ENCODE data around the gene CCDC186.
"Not testable (repeated sequence)": the region's sequence is repeated elsewhere in the genome, so short reads cannot be mapped to it uniquely, and the experiment has no call there.

Gene CCDC186

DNA sequence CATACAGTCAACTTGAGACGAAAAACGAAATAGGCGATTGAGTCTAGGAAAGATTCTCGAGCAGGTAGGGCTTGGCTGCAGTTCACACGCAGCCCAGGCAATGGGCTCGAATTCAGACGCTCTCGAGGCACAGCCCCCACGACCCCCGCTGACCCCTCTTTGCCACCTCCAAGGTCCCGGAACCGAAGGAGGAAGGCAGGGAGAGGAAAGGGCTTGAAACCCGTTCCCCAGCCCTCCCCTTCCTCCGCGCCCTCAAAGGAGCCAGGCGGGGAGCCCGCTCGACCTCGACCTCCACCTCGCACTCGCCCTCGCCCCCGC is 441 bp downstream of the CCDC186 start:
- no peak for DNase-seq (ENCODE audit: low read depth)

DNA sequence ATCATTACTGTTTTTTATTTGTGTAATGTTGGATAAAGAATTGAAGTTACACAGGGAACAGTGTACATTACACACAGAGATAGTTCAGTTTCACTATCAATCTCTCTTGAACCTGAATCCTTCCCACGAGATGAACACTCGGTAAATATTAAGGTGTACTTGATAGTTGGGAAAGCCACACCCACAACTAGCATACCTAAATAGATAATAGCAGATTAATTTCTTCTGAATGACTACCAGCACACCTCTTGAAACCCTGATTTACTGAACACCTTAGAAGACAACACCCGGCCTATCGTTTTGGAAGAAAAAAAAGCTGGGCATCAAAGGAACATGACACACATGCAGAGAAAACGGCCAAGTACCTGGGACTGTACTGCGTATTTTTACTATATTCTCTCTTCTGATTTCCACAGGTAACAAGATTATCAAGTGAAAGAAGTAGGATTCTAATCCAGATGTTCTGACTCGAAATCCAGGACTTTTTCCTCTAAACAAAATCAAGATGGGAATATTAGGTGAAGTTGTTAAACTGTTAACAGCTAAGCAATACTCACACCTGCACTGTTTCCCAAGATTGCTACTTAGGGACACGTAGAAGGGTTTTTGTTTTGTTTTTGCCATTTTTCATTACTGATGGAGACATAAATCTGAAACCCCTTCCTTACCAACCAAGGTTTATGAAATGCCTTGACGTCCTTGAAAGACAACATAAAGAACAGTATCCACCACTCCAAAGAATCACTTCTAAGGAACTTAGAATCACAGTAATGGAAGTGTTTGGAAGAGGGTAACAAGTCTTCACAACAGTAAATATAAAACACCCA is 1.0 kb downstream of the CCDC186 start:
- no peak for DNase-seq (ENCODE audit: low read depth)

DNA sequence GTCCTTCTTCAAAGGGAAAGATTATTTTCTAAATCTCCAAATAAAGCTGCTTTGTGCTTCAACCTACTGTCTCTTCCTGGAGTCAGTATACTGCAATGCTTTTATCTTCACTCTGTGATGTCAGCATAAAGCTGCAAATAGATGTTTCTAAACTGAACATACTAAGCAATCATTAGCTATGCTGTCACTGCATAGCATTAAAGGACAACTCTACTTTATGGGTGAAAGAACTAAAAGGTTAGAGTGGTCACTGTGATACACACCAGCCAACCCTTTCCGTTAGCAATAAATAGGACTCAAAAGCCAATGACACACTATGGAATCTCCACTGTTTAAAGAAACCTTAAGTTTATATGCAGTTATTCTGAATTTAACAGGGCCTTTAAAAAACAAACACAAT is 1.8 kb downstream of the CCDC186 start:
- no peak for DNase-seq (ENCODE audit: low read depth)

DNA sequence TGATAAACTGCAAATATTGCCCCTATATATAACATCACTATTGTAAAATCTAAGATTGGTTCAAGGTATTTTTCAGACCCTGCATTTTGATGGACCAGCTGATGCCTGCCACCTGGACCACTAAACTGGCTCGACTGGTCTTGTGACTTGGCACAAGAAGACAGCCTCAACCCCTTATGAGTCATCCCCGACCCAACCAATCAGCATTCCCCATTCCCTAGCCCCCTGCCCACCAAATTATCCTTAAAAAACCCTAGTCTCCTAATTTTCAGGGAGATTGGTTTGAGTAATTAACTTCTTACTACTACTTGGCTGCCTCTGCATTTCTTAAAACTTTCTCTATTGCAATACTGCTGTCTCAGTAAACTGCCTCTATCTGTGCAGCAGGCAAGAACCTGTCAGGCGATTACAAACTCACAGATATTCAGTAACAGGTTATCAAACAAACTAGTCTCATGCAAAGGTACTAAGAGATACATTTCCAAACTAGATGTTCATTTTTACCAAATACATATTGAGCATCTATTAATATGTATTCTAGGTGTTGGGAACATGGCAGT is 5.5 kb downstream of the CCDC186 start:
- no peak for DNase-seq (ENCODE audit: low read depth)

DNA sequence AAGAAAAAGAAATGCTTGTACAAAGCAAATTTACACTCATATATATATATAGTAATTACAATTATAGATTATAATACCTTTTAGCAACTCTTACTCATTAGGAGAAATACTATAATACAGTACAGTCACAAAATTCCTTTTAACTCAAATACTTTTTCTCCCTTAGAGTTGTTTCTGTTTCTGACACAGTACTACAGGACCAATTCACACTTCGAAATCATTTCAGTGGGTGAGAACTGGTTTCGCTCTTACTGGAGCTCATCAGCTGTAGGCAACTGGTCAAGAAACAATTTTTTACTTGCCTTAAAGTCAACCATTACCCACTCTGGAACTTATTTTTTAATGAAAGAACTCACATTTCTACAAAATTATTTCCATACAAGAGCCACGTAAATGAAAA is 6.0 kb downstream of the CCDC186 start:
- no peak for DNase-seq (ENCODE audit: low read depth)

DNA sequence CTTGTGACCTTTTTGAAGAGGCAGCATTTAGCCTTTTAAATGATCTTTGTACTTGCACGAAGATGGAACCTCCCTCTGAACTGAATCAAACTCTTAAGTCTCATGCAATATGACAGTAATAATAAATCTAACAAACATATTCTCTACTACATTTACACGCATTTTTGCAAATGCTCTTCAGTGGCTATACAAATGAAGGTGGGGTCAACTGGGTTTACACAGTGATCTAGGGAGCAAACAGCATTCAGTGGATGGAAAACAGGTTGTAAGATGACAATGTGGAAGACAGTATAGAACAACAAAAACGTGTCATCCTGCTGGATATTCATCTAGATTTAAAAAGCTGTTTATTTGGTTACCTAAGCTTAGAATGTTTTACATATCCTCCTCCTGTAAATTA is 7.5 kb downstream of the CCDC186 start:
- no peak for DNase-seq (ENCODE audit: low read depth)

DNA sequence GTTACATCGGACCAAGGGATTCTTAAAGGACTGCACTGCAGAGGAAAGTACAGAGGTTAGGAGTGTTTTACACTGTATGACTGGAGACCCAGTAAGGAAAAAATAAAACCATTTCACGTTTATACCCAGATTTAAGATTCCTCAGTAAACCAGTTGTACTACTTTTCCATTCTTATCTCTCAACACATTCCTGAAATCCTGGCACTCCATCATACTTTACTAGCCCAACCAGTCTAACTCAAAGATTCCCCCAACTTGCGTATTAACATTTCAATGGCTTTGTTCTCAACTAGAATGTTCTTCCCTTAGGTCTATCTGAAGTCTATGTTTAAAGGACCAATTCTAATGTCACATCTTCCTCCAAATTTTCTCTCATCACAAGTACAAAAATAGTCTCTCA is 8.0 kb downstream of the CCDC186 start:
- DNase-seq (ENCODE audit: low read depth), result no peak

DNA sequence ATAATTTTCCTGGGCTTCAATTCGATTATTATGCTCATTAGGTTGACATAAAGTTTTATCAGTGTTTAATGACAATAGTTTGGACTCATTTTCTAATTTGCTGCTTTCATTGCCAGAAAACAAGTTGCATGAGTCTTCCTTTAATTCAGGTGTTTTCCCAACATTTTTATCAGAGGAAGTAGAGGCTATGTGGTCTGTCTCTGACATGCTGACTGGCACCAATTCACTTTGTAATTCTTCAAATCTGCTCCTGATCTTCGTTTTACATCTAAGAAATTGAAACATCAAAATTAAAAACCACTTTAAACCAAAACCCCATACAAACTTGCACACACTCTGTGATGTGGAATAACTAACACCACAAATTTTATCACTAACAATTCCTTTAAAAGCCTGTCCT is 10.9 kb downstream of the CCDC186 start:
- no peak for DNase-seq (ENCODE audit: low read depth)

DNA sequence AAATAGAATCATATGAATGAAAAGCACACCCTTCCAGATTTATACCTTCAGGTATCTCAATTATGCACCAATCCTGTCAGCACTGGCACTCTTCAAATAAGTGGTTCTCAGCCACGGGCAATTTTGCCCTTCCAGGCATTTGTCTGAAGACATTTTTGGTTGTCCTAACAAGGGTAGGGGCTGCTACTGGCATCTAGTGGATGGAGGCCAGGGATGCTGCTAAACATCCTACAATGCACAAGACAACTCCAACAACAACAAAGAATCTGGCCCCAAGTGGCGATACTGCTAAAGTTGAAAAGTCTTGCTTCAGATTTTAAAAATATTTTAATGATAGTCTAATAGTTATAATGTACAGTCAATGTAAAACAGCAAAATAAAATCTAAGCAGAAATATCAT is 16.1 kb downstream of the CCDC186 start:
- DNase-seq (ENCODE audit: low read depth), result no peak

DNA sequence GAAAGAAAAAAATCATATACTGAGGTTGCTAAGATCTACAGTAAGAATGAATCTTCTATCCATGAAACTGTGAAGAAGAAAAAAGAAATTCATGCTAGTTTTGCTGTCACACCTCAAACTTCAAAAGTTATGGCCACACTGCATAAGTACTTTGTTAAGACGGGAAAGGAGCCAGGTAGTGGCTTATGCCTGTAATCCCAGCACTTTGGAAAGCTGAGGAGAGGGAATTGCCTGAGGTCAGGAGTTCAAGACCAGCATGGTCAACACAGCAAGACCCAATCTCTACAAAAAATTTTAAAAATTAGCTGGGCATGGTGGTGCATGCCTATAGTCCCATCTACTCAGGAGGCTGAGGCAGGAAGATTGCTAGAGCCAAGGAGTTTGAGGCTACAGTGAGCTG is 22.1 kb downstream of the CCDC186 start:
- DNase-seq (ENCODE audit: low read depth), result no peak

DNA sequence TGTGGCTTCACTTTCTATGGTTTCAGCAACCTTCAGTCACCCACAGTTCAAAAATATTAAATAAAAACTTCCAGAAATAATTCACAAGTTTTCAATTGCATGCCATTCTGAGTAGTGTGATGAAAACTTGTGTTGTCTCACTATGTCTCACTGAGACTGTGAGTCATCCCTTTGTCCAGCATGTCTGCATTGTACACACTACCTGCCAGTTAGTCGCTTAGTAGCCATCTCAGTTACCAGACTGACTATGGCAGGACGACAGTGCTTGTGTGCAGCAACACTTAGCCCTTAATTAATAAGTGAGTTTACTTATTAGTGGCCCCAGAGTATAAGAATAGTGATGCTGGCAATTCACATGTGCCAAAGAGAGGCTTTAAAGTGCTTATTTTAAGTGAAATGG is 22.5 kb downstream of the CCDC186 start:
- no peak for DNase-seq (ENCODE audit: low read depth)

DNA sequence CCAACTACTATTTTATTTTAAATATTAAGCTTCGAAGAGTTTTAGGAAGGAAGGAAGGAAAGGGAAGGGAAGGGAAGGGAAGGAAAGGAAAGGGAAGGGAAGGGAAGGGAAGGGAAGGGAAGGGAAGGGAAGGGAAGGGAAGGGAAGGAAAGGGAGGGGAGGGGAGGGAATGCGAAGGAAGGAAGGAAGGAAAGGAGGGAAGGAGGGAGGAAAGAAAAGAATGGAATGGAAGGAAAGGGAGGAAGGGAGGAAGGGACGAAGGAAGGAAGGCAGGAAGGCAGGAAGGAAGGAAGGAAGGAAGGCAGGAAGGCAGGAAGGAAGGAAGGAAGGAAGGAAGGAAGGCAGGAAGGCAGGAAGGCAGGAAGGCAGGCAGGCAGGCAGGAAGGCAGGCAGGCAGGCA is 24.5 kb downstream of the CCDC186 start:
- not testable (repeated sequence) for DNase-seq (ENCODE audit: low read depth)

DNA sequence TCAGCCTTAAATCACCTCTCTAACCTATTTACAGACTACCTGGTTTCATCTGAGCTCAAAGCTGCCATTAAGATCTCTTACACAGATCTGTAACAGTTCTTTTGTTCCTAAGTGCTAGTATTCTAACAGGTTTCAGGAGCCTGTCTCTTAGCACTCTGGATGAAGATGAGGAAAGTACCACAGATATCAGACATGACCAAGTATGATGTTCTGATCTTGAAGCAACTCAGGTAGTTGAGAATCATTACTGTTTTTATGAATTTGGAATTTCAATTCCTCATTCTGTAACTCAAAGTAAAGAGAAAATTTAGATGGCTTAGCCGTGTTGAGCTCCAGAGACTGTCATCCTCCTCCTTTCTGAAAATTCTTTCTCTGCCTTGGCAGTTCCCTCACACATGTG is 30.8 kb downstream of the CCDC186 start:
- no peak for DNase-seq (ENCODE audit: low read depth)

DNA sequence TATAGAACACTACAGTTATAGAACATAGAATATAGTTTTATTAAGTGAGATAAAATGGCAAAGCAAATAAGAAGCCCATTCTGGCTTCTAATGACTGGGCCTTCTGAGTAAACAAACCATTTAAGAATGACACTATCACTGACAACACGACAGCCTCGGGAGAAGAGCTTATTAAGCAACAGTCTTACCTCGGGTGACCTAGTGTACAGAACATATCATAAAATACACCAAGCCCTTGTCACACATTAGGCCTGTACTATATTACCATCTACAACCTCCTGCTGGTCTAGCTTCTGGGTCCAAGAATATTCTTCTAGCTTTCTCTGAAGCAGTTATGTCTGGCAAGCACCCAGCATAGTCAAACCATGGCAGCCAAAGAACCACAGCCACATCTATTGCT is 32.0 kb downstream of the CCDC186 start:
- no peak for DNase-seq (ENCODE audit: low read depth)

DNA sequence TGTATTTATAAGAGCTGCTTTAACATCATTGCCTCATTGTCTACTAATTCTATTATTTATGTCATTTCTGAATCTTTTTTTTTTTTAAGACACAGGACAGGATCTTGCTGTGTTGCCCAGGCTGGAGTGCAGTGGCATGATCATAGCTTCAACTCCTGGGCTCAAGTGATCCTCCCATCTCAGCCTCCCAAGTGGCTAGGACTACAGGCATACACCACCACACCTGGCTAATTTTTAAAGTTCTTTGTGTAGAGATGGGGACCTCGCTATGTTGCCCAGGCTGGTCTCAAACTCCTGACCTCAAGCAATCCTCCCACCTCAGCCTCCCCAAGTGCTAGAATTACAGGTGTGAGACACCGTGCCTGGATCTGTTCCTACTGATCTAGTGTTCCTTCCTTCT is 33.2 kb downstream of the CCDC186 start:
- DNase-seq (ENCODE audit: low read depth), result not testable (repeated sequence)

DNA sequence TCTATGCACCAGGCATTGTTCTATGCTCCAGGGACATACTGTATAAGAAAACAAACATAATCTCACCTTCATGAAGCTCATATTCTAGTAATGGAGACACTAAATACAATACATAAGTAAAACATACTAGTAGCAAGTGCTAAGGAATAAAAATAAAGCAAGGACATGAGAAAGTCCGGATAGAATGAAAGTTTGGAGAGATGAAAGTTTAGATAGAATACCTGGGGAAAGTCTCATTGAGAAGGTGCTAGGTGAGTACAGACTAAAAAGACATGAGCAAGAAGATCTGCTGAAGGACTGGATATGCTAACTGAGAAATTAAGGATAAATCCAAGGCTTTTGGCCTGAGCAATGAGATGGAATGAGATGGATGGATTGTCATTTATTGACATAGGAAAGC is 34.0 kb downstream of the CCDC186 start:
- no peak for DNase-seq (ENCODE audit: low read depth)

DNA sequence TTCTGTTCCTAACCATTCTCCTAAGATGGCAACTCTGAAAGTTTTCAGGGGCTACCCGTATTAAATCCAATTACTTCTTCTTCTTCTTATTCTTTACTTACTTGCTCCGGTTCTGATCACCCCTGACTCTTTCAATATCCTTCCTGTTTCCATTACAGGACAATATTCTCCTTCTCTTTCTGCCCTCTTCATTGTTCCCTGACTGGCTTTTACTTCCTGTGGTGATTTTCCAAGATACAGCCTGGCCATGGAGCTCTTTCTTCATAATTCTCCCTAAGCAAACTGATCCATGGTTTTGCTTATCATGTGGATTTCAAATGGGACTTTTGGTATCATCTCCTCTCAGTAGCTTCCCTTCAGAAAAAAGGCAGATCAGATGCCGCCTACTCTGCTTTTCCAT is 35.4 kb downstream of the CCDC186 start:
- no peak for DNase-seq (ENCODE audit: low read depth)

DNA sequence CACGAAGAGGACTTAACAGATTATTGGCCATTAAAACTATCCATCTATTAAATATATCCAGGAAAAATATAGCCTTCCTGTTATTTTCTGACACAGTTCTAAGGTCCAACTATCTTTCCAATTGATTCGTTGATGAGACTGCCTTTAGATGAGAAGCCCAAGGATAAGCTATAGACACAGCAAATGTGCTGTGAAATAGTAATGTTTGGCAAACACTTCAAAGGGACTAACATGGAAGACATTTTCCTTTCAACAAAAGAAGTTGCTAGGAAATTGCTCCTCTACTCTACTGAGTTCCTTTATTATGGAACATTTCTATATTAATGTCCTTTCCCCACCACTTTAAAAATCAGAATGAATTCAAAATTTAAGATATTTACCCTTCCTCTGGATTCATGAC is 38.5 kb downstream of the CCDC186 start:
- no peak for DNase-seq (ENCODE audit: low read depth)

DNA sequence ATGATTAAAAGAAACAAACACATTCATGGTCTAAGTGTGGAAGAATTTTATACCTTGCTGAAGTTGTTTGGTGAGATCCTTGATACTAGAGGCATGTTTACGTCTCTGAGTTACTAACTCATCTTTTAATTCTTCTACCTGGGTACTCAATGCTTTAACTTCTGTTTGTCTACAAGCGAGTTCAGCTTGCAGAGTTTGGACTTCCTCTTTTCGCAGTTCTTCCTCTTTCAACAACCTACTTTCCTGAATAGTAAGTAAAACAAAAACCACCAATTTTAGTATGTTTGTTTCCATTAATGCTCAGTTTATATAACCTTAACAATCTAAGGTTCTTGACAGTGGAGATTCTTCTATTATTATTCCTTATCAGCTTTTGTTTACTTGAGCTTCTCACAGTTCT is 42.9 kb downstream of the CCDC186 start:
- DNase-seq (ENCODE audit: low read depth), result no peak

DNA sequence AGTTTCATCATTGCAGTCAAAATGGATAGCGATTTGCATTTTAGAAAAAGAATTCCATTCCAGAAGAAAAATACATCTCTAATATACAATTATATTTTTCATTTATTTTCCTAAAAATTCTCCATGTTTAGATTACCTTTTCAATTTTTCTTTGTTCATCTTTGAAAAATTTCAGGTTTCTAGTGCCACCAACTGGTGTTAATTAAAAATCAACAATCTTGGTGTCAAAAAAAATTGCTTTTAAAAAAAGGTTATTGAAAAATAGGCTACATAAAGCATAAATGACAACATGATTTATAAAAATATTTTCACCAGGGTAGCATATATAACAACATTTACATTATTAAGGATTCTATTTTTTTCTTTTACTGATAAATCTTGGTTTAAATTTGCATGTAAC is 53.0 kb downstream of the CCDC186 start:
- DNase-seq (ENCODE audit: low read depth), result no peak

DNA sequence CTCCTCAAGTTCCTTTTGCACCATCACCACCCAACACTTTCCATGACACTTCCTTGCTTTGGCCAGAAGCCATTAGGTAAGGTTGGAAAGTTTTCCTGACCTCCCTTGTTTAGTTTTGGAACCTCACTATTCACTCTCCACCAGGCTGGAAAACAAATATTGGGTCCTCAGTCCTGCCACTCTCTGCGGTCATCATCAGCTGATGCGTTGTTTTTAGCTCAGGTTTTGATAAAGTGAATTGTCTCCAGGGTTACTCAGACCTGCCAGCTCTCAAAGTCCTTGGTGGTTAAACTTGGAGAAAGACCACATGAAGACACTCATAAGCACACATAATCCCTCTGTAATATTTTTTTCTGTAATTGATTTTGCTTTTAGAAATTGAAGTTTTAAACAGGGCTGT is 55.5 kb downstream of the CCDC186 start:
- no peak for DNase-seq (ENCODE audit: low read depth)

DNA sequence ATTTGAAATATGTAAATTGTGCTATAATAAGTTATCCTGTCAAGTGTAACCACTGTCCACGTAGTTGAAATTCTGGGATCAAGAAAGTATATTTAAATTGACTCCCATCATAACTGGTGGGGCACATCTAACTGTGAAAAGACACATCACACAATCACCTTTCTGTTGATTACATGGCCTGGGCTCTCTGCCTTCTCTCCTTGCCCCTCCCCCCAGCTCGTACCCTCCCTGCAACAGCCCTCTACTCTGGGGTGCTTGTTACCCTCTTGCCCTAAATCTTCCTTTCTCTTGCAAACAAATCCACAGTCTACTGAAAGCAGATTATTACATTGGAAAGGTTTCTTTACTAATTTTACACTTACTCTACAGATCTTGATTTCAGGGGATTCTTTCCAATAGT is 56.3 kb downstream of the CCDC186 start:
- DNase-seq (ENCODE audit: low read depth), result no peak

DNA sequence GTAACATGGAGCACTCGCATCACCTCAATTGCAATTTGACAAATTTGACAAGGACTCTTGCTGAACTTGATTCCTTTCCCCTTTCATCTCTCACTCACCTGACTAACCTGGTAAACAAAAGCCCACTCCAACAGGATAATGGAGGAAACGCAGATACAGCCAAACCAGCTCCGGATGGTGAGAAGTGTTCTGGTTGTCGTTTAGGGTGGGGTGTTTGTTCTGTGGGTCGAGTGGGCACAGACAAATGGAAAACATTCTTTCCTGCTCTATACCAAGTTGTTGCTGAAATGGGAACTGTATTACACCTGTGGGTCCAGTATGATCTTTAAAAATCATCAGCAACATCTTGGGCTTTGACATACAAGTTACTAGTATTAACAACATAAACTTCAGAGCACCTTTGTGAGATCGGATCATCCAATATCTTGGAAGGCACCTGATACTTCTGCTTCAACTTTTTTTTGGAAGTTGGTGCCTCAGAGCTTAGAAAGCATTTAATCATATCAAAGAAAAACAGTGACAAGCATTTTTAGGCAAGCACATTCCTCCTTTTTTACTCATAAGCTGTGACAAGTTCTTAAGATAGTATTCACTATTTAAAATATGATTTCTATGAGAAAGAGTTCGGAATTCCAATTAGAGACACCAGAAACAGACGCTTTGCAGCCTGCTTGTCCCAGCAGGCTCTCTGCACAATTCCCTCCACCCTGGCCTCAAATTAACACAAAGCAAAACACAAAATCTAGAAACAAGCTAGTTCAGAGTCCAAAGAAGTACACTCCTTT is 58.1 kb downstream of the CCDC186 start:
- no peak for DNase-seq (ENCODE audit: low read depth)
